B cell (primary cell): ENCODE data around the gene DAZAP1.

Source experiments
- CTCF ChIP-seq: fragments of 200-600 bp; IDR thresholded peaks from one replicate; pipeline ENCODE4 v1.8.0; 2022; ENCODE audit warnings: antibody characterized with exemption, mild to moderate bottlenecking
- EZH2 ChIP-seq: IDR thresholded peaks from 2 replicates; pipeline ENCODE4 v1.6.1; 2012; ENCODE audit warnings: borderline replicate concordance, low read depth, mild to moderate bottlenecking, moderate library complexity, low read length; ENCODE audit not compliant: insufficient read depth, poor library complexity, severe bottlenecking

GRCh38 chr19:1468274-1468820 is 61.0 kb downstream of the DAZAP1 start:
- TF ChIP-seq CTCF, result no peak
- no peak for TF ChIP-seq EZH2
